Testis (tissue), 2 donors: ENCODE results near the gene HES5.

Source experiments
- CTCF ChIP-seq, 3 experiments: fragments of 450-650 bp in 2 of 3; fragments of 200-600 bp in 1 of 3; sonication (generic) in 1 of 3; IDR thresholded peaks; one replicate each; pipeline ENCODE4 v1.5.1; 2016 to 2019; ENCODE audit warnings: antibody characterized with exemption in 3 of 3, mild to moderate bottlenecking in 2 of 3, moderate library complexity in 1 of 3
- POLR2A ChIP-seq: fragments of 450-650 bp; IDR thresholded peaks from one replicate; pipeline ENCODE4 v1.6.1; 2017; ENCODE audit warnings: antibody characterized with exemption, mild to moderate bottlenecking, moderate library complexity

DNA sequence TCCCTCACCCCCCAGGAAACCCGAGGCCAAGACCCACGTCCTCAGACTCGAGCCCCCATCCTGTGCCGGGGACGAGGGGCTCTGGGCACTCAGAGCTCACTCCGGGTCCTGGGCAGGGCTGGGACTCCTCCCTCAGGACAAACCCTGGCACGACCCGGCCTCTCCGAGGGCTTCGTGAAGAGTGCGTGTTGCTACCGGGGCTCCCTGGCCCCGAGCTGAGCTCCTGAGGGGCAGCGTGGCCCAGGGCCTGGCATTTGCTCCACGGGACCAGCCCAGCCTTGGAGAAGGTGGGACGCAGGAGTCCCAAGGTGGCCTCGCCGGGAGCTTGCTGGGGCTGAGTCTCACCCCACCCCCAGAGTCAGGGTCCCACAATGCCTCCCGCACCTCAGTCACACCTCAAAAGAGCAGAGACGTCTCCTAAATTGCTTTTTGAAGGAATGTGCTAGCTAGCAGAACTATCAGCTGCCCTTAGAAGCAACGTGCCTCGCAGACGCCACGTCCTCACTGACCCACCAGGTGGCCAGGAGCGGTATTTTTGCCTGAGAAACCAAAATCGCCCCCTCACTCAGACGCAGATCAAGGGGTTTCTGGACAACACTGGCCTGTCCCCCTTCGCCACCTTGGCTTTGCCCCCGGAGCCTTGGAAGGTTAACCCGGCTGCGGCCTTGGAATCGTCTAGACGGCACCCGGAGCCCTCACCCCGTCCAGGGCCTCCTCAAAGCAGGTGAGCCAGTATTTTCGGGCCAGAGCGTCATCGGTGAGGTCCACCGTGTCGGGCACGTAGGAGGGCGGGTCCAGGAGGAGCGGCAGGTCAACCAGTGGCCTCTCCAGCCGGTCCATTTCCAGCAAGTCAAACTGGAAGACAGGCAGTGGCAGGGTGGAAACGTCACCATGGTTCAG lies 14.9 kb downstream of the HES5 start:
- TF ChIP-seq CTCF (IDR thresholded peaks at IDR 0.05): no peak
- TF ChIP-seq POLR2A: no peak
